ENCODE data around the gene ALDOC. TPM values are rescaled to one million over a fixed set of nuclear protein-coding genes. Genes with fewer than 3 reads are reported as not detected.

ALDOC gene
- polyA plus RNA-seq, 1 of the 3 experiments (the other 2 are of a cell fraction): 10.3 TPM

DNA sequence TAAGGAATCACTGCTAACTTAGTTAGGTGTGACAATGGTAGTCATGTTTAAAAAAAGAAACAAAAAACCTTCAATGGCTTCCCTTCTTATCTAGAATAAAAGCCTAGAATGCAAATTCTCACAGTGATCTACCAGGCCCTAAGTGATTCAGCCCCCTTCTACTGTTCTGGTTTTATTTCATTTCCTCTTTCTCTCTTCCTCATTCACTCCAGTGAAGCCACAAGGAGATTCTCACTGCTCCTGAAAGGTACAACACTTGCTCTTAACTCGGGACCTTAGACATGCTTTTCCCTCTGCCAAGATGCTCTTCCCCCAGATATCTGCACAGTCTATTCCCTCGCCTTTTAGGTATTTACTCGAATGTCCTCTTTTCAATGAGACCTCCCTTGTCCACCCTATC lies 9.1 kb downstream of the ALDOC start:
- Histone ChIP-seq H3K4me1 (ENCODE audit: control insufficient read depth in 1 of 2, insufficient read depth in 2 of 2, low read depth in 1 of 2, low read length in 1 of 2) (peaks cover 4 to 11% of the 10 kb centered on the region in 2 experiments; a peak in 3 of 4 replicates), H3K9me3 (no peaks in the 10 kb centered on the region), H3K79me2 (ENCODE audit: insufficient read depth) (peaks cover 54% of the 10 kb centered on the region), H3K4me3 (ENCODE audit: low read depth in 2 of 2, low read length in 1 of 2) (no peak overlapping the region), H3K27me3 (ENCODE audit: insufficient read depth) (no peaks in the 10 kb centered on the region), H4K20me1 (ENCODE audit: insufficient read depth) (no peaks in the 10 kb centered on the region), H3K9me2 (no peaks in the 10 kb centered on the region), H3K27ac (ENCODE audit: low read depth in 2 of 2, low read length in 1 of 2) (no peak overlapping the region), H3K36me3 (replicated peaks in 1 of 2; ENCODE audit: control insufficient read depth in 1 of 2, insufficient read depth in 2 of 2, low read length in 1 of 2) (peaks cover 4 to 11% of the 10 kb centered on the region in 2 experiments), H3F3A (replicated peaks; ENCODE audit: insufficient read depth) (no peaks in the 10 kb centered on the region), H3K9ac (no peak overlapping the region), H3K4me2 (no peak overlapping the region), H2AFZ (ENCODE audit: low read depth) (no peak overlapping the region)
- TF ChIP-seq RAD21 (IDR thresholded peaks at IDR 0.05; ENCODE audit: low read length): no peak
- no peak for TF ChIP-seq MXI1 (IDR thresholded peaks at IDR 0.05; ENCODE audit: low read depth, low read length)
- no peak for TF ChIP-seq TCF12 (IDR thresholded peaks at IDR 0.05)
- no peak for TF ChIP-seq FOSL2 (IDR thresholded peaks at IDR 0.05; ENCODE audit: borderline replicate concordance, low read depth)
- no peak for TF ChIP-seq POLR2AphosphoS5 (IDR thresholded peaks at IDR 0.05; ENCODE audit: low read depth, low read length)
- TF ChIP-seq YY1 (IDR thresholded peaks at IDR 0.05; ENCODE audit: low read depth): no peak
- TF ChIP-seq, protein P1, sequence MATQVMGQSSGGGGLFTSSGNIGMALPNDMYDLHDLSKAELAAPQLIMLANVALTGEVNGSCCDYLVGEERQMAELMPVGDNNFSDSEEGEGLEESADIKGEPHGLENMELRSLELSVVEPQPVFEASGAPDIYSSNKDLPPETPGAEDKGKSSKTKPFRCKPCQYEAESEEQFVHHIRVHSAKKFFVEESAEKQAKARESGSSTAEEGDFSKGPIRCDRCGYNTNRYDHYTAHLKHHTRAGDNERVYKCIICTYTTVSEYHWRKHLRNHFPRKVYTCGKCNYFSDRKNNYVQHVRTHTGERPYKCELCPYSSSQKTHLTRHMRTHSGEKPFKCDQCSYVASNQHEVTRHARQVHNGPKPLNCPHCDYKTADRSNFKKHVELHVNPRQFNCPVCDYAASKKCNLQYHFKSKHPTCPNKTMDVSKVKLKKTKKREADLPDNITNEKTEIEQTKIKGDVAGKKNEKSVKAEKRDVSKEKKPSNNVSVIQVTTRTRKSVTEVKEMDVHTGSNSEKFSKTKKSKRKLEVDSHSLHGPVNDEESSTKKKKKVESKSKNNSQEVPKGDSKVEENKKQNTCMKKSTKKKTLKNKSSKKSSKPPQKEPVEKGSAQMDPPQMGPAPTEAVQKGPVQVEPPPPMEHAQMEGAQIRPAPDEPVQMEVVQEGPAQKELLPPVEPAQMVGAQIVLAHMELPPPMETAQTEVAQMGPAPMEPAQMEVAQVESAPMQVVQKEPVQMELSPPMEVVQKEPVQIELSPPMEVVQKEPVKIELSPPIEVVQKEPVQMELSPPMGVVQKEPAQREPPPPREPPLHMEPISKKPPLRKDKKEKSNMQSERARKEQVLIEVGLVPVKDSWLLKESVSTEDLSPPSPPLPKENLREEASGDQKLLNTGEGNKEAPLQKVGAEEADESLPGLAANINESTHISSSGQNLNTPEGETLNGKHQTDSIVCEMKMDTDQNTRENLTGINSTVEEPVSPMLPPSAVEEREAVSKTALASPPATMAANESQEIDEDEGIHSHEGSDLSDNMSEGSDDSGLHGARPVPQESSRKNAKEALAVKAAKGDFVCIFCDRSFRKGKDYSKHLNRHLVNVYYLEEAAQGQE (IDR thresholded peaks at IDR 0.05; ENCODE audit: low read depth, low read length): no peak
- TF ChIP-seq, protein P2, sequence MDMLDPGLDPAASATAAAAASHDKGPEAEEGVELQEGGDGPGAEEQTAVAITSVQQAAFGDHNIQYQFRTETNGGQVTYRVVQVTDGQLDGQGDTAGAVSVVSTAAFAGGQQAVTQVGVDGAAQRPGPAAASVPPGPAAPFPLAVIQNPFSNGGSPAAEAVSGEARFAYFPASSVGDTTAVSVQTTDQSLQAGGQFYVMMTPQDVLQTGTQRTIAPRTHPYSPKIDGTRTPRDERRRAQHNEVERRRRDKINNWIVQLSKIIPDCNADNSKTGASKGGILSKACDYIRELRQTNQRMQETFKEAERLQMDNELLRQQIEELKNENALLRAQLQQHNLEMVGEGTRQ (IDR thresholded peaks at IDR 0.05; ENCODE audit: borderline replicate concordance, low read depth, low read length): no peak
- TF ChIP-seq USF1 (IDR thresholded peaks at IDR 0.05; ENCODE audit: borderline replicate concordance, low read depth): no peak
- no peak for TF ChIP-seq MEF2A (IDR thresholded peaks at IDR 0.05; ENCODE audit: borderline replicate concordance, low read depth)
- WGBS (ENCODE audit: low lambda C conversion rate): 92% methylated on average over 3 of the region's 3 CpGs
- CTCF ChIA-PET: interaction anchor here (1.5 kb wide), 1 partner anchor 17 kb away, joined by 4 read pairs; no protein-coding TSS in a partner anchor
- POLR2A ChIA-PET: no interaction called here
- no peak for DNase-seq

- no peaks in the 10 kb centered on the region for H4K20me1 ChIP-seq (ENCODE audit: insufficient read depth)
- H3K4me1 ChIP-seq (ENCODE audit: control insufficient read depth in 1 of 2, insufficient read depth in 2 of 2, low read depth in 1 of 2, low read length in 1 of 2): peaks cover 0 to 2% of the 10 kb centered on the region in 2 experiments; a peak in 1 of 4 replicates
- ChIA-PET POLR2A (no interaction called here), CTCF (interaction anchor here (1.9 kb wide), 1 partner anchor 15 kb away, joined by 4 read pairs; no protein-coding TSS in a partner anchor)
- no peak for TF ChIP-seq CTCF (IDR thresholded peaks at IDR 0.05)
- peak; percentile 88 for TF ChIP-seq ELF1 (IDR thresholded peaks at IDR 0.05)
- peak; percentile 75 for TF ChIP-seq NFIC (IDR thresholded peaks at IDR 0.05; ENCODE audit: borderline replicate concordance)
- no peak for TF ChIP-seq MXI1 (IDR thresholded peaks at IDR 0.05; ENCODE audit: low read depth, low read length)
- 0 out of 2 replicates have a peak, but pooled peaks have one; percentile 20 for TF ChIP-seq TEAD4 (IDR thresholded peaks at IDR 0.05; ENCODE audit: borderline replicate concordance, insufficient read depth)
- no peaks in the 10 kb centered on the region for H3K9me3 ChIP-seq
- H3F3A ChIP-seq (replicated peaks; ENCODE audit: insufficient read depth): no peaks in the 10 kb centered on the region
- H2AFZ ChIP-seq (ENCODE audit: low read depth): no peak overlapping the region
- DNase-seq: no peak
- H3K4me3 ChIP-seq (ENCODE audit: low read depth in 2 of 2, low read length in 1 of 2): no peak overlapping the region
- peaks cover 16 to 23% of the 10 kb centered on the region in 2 experiments for H3K36me3 ChIP-seq (replicated peaks in 1 of 2; ENCODE audit: control insufficient read depth in 1 of 2, insufficient read depth in 2 of 2, low read length in 1 of 2)
- no peak overlapping the region for H3K27ac ChIP-seq (ENCODE audit: low read depth in 2 of 2, low read length in 1 of 2)
- 100% methylated on average over 3 of the region's 3 CpGs for WGBS (ENCODE audit: low lambda C conversion rate)
- H3K9me2 ChIP-seq: no peaks in the 10 kb centered on the region
- no peak overlapping the region for H3K9ac ChIP-seq
- H3K79me2 ChIP-seq (ENCODE audit: insufficient read depth): peaks cover 34% of the 10 kb centered on the region
- no peak overlapping the region for H3K4me2 ChIP-seq
- no peaks in the 10 kb centered on the region for H3K27me3 ChIP-seq (ENCODE audit: insufficient read depth)
Observed at GRCh38 chr17:28563475-28563874, 13.2 kb downstream of the ALDOC start.

Data from SK-N-SH (cell line).